OCI-LY1 (cell line): ENCODE results near the gene HMCN2.

Source experiments
- H2AFZ ChIP-seq: fragments of 200-600 bp; sonication (generic), shearing (Covaris generic); 2 replicates; pipeline ENCODE4 v1.6.0; 2014; ENCODE audit warnings: antibody characterized with exemption, mild to moderate bottlenecking, low read length
- H3F3A ChIP-seq: fragments of 200-600 bp; sonication (generic), shearing (Covaris generic); 2 replicates; pipeline ENCODE4 v1.6.0; 2014; ENCODE audit warnings: mild to moderate bottlenecking, antibody characterized with exemption, low read length, moderate library complexity; ENCODE audit not compliant: insufficient read depth
- H3K27ac ChIP-seq: fragments of 200-600 bp; sonication (generic); 2 replicates; pipeline ENCODE4 v1.5.1; 2014; ENCODE audit warnings: low read length, mixed run types, mild to moderate bottlenecking, low read depth; ENCODE audit not compliant: poor library complexity, severe bottlenecking
- H3K27me3 ChIP-seq: fragments of 200-600 bp; sonication (generic); 2 replicates; pipeline ENCODE4 v1.6.0; 2014; ENCODE audit warnings: antibody characterized with exemption, mild to moderate bottlenecking, low read length, moderate library complexity; ENCODE audit not compliant: insufficient read depth
- H3K36me3 ChIP-seq: fragments of 200-600 bp; sonication (generic); 2 replicates; pipeline ENCODE4 v1.6.1; 2014; ENCODE audit warnings: mild to moderate bottlenecking, antibody characterized with exemption, low read length, moderate library complexity, mixed read lengths; ENCODE audit not compliant: insufficient read depth
- H3K4me1 ChIP-seq: fragments of 200-600 bp; sonication (generic); 2 replicates; pipeline ENCODE4 v1.5.1; 2014; ENCODE audit warnings: mild to moderate bottlenecking, low read length, moderate library complexity; ENCODE audit not compliant: insufficient read depth, severe bottlenecking
- H3K4me2 ChIP-seq: fragments of 200-600 bp; sonication (generic), shearing (Covaris generic); 2 replicates; pipeline ENCODE4 v1.6.1; 2014; ENCODE audit warnings: low read length
- H3K4me3 ChIP-seq: fragments of 200-600 bp; sonication (generic); 2 replicates; pipeline ENCODE4 v1.5.1; 2014; ENCODE audit warnings: low read length, low read depth, mild to moderate bottlenecking, mixed read lengths; ENCODE audit not compliant: poor library complexity, severe bottlenecking
- H3K79me2 ChIP-seq: fragments of 200-600 bp; shearing (Covaris generic); 2 replicates; pipeline ENCODE4 v1.6.1; 2016; ENCODE audit warnings: mixed run types, low read length, mixed read lengths; ENCODE audit not compliant: insufficient read depth
- H3K9ac ChIP-seq: fragments of 200-600 bp; sonication (generic), shearing (Covaris generic); 2 replicates; pipeline ENCODE4 v1.6.1; 2014; ENCODE audit warnings: mild to moderate bottlenecking, low read length, mixed read lengths
- H3K9me2 ChIP-seq: fragments of 200-600 bp; sonication (generic), shearing (Covaris generic); 2 replicates; pipeline ENCODE4 v1.6.1; 2014; ENCODE audit warnings: low read depth, mild to moderate bottlenecking, low read length, mixed read lengths
- H3K9me3 ChIP-seq: fragments of 200-600 bp; shearing (Covaris generic); 2 replicates; pipeline ENCODE4 v1.6.1; 2014; ENCODE audit warnings: low read length, mixed read lengths
- H4K20me1 ChIP-seq: fragments of 200-600 bp; sonication (generic), shearing (Covaris generic); 2 replicates; pipeline ENCODE4 v1.6.0; 2016; ENCODE audit warnings: mild to moderate bottlenecking, low read length; ENCODE audit not compliant: insufficient read depth
- CTCF ChIP-seq: fragments of 200-600 bp; sonication (generic), shearing (Covaris generic); IDR thresholded peaks from 2 replicates; pipeline ENCODE4 v1.5.1; 2017; ENCODE audit warnings: mild to moderate bottlenecking, antibody characterized with exemption, low read length, moderate library complexity, mixed read lengths
- EZH2 ChIP-seq: fragments of 200-600 bp; sonication (generic), shearing (Covaris generic); IDR thresholded peaks from 2 replicates; pipeline ENCODE4 v1.8.0; 2017; ENCODE audit warnings: borderline replicate concordance, mixed run types, mild to moderate bottlenecking, antibody characterized with exemption, low read length, moderate library complexity, mixed read lengths

HMCN2 gene

GRCh38 chr9:130425741-130426466 is 160.3 kb downstream of the HMCN2 start:
- H3F3A ChIP-seq: no peaks in the 10 kb centered on the region
- no peaks in the 10 kb centered on the region for H4K20me1 ChIP-seq
- H3K4me3 ChIP-seq: no peak overlapping the region
- no peak overlapping the region for H3K4me2 ChIP-seq
- H3K27ac ChIP-seq: no peak overlapping the region
- H3K36me3 ChIP-seq: no peaks in the 10 kb centered on the region
- H3K9me3 ChIP-seq: 0 out of 2 replicates have a peak, but pooled peaks cover 5% of the 10 kb centered on the region
- peaks cover 5% of the 10 kb centered on the region; the same call in 1 of the 2 replicates for H3K27me3 ChIP-seq
- no peaks in the 10 kb centered on the region for H3K79me2 ChIP-seq
- no peaks in the 10 kb centered on the region for H3K9me2 ChIP-seq
- H2AFZ ChIP-seq: no peak overlapping the region
- H3K9ac ChIP-seq: no peak overlapping the region
- H3K4me1 ChIP-seq: no peaks in the 10 kb centered on the region
- TF ChIP-seq CTCF (no peak), EZH2 (no peak)

GRCh38 chr9:130426467-130426773 is 160.9 kb downstream of the HMCN2 start:
- no peaks in the 10 kb centered on the region for H3K9me2 ChIP-seq
- H3K27ac ChIP-seq: no peak overlapping the region
- H3K4me2 ChIP-seq: no peak overlapping the region
- no peaks in the 10 kb centered on the region for H3K79me2 ChIP-seq
- no peak for TF ChIP-seq CTCF
- no peak for TF ChIP-seq EZH2
- no peak overlapping the region for H3K9ac ChIP-seq
- no peaks in the 10 kb centered on the region for H3F3A ChIP-seq
- H3K4me1 ChIP-seq: no peaks in the 10 kb centered on the region
- H3K4me3 ChIP-seq: no peak overlapping the region
- no peaks in the 10 kb centered on the region for H3K36me3 ChIP-seq
- no peaks in the 10 kb centered on the region for H4K20me1 ChIP-seq
- H3K27me3 ChIP-seq: peaks cover 10% of the 10 kb centered on the region; the same call in 1 of the 2 replicates
- H3K9me3 ChIP-seq: 0 out of 2 replicates have a peak, but pooled peaks cover 5% of the 10 kb centered on the region
- no peak overlapping the region for H2AFZ ChIP-seq

- H3F3A ChIP-seq: no peaks in the 10 kb centered on the region
- no peaks in the 10 kb centered on the region for H4K20me1 ChIP-seq
- H3K9ac ChIP-seq: no peak overlapping the region
- no peaks in the 10 kb centered on the region for H3K36me3 ChIP-seq
- no peaks in the 10 kb centered on the region for H3K9me2 ChIP-seq
- 0 out of 2 replicates have a peak, but pooled peaks cover 5% of the 10 kb centered on the region for H3K9me3 ChIP-seq
- no peaks in the 10 kb centered on the region for H3K79me2 ChIP-seq
- no peak overlapping the region for H3K4me3 ChIP-seq
- peaks cover 10% of the 10 kb centered on the region; the same call in 1 of the 2 replicates for H3K27me3 ChIP-seq
- no peak overlapping the region for H3K27ac ChIP-seq
- H3K4me1 ChIP-seq: no peaks in the 10 kb centered on the region
- no peak overlapping the region for H2AFZ ChIP-seq
- TF ChIP-seq EZH2: no peak
- TF ChIP-seq CTCF: no peak
- H3K4me2 ChIP-seq: no peak overlapping the region
These were observed 161.3 kb downstream of the HMCN2 start for GRCh38 chr9:130426883-130427282.
